ENCODE measurements around the gene LRRC49. TPM values are rescaled to one million over a fixed set of nuclear protein-coding genes. Genes with fewer than 3 reads are reported as not detected.

Gene LRRC49
- total and polyA plus RNA-seq, 4 donors, result 3.0 to 24.3 (median 7.4) TPM

DNA sequence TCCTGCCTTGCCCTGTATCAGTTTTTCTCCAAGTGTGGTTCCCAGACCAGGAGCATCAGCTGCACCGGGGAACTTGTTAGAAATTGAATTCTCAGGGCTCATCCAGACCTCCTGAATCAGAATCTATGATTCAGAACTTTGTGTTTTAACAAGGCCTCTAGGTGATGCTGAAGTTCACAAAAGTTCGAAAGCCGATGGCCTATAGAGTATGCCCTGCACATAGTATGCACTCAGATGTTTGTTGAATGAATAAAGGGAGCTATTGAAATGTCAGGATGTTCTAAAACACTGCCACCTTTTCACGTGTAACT lies 38.0 kb upstream of the LRRC49 start:
- Histone ChIP-seq H3K36me3 (ENCODE audit: control insufficient read depth in 4 of 4, insufficient read depth in 4 of 4, low read length in 4 of 4) (peaks cover 0 to 14% (median 5%) of the 10 kb centered on the region in 4 donors), H3K4me1 (ENCODE audit: control insufficient read depth in 5 of 5, insufficient read depth in 5 of 5, low read length in 5 of 5) (peaks cover 5 to 41% (median 17%) of the 10 kb centered on the region in 5 donors), H3K27ac (ENCODE audit: low read depth in 1 of 2, low read length in 1 of 2) (peak overlapping the region; percentile 92 to 95), H3K9ac (ENCODE audit: insufficient read depth in 1 of 2, low read length in 2 of 2) (peak overlapping the region; percentile 20 to 81), H3K27me3 (ENCODE audit: control insufficient read depth in 3 of 3, insufficient read depth in 3 of 3, low read length in 2 of 3) (peaks cover 0 to 3% (median 2%) of the 10 kb centered on the region in 3 donors), H3K9me3 (ENCODE audit: control insufficient read depth in 4 of 4, insufficient read depth in 3 of 4, low read length in 3 of 4) (peaks cover 0 to 2% (median 0%) of the 10 kb centered on the region in 4 donors), H3K4me3 (peak overlapping the region; percentile 77)
- WGBS, 2 donors, result 54 to 55% methylated on average over 4 of the region's 4 CpGs
- DNase-seq (peak in 1 of 3 donors; percentile 71), ATAC-seq (ENCODE audit: insufficient read depth, low FRiP score) (no peak)
- TF ChIP-seq, protein P1, sequence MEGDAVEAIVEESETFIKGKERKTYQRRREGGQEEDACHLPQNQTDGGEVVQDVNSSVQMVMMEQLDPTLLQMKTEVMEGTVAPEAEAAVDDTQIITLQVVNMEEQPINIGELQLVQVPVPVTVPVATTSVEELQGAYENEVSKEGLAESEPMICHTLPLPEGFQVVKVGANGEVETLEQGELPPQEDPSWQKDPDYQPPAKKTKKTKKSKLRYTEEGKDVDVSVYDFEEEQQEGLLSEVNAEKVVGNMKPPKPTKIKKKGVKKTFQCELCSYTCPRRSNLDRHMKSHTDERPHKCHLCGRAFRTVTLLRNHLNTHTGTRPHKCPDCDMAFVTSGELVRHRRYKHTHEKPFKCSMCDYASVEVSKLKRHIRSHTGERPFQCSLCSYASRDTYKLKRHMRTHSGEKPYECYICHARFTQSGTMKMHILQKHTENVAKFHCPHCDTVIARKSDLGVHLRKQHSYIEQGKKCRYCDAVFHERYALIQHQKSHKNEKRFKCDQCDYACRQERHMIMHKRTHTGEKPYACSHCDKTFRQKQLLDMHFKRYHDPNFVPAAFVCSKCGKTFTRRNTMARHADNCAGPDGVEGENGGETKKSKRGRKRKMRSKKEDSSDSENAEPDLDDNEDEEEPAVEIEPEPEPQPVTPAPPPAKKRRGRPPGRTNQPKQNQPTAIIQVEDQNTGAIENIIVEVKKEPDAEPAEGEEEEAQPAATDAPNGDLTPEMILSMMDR (IDR thresholded peaks at IDR 0.05; ENCODE audit: control extremely low read depth, extremely low read depth), result no peak

DNA sequence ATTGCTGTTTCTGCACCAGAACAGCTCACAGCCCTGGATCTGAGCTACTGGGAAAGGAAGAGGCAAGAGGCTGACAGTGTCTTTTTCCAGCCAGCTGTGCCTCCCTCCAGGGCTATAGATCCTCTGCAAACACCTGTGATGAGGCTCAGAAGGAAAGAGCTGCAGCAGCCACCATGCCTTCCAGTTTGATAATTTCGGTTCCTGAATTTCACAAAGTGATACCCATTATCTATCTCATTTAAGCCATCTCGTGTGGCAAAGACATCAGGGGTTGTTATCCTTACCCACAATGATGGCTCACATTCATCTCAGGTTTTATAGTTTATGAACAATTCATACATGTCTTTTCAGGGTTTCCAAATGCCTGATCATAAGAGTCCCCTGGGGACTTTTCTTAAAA lies 36.9 kb upstream of the LRRC49 start:
- DNase-seq (no peak), ATAC-seq (ENCODE audit: insufficient read depth, low FRiP score) (no peak)
- no peak overlapping the region for H3K4me3 ChIP-seq
- peak overlapping the region in 1 of 2 donors; percentile 57 for H3K27ac ChIP-seq (ENCODE audit: low read depth in 1 of 2, low read length in 1 of 2)
- H3K36me3 ChIP-seq (ENCODE audit: control insufficient read depth in 4 of 4, insufficient read depth in 4 of 4, low read length in 4 of 4), result peaks cover 0 to 7% (median 3%) of the 10 kb centered on the region in 4 donors
- WGBS, 2 donors, result 76 to 83% methylated on average over 2 of the region's 2 CpGs
- H3K9me3 ChIP-seq (ENCODE audit: control insufficient read depth in 4 of 4, insufficient read depth in 3 of 4, low read length in 3 of 4), result peaks cover 0 to 2% (median 0%) of the 10 kb centered on the region in 4 donors
- no peak overlapping the region for H3K9ac ChIP-seq (ENCODE audit: insufficient read depth in 1 of 2, low read length in 2 of 2)
- H3K4me1 ChIP-seq (ENCODE audit: control insufficient read depth in 5 of 5, insufficient read depth in 5 of 5, low read length in 5 of 5), result peaks cover 5 to 41% (median 17%) of the 10 kb centered on the region in 5 donors
- H3K27me3 ChIP-seq (ENCODE audit: control insufficient read depth in 3 of 3, insufficient read depth in 3 of 3, low read length in 2 of 3), result peaks cover 0 to 3% (median 2%) of the 10 kb centered on the region in 3 donors
- TF ChIP-seq, protein P1 (IDR thresholded peaks at IDR 0.05; ENCODE audit: control extremely low read depth, extremely low read depth), result no peak

DNA sequence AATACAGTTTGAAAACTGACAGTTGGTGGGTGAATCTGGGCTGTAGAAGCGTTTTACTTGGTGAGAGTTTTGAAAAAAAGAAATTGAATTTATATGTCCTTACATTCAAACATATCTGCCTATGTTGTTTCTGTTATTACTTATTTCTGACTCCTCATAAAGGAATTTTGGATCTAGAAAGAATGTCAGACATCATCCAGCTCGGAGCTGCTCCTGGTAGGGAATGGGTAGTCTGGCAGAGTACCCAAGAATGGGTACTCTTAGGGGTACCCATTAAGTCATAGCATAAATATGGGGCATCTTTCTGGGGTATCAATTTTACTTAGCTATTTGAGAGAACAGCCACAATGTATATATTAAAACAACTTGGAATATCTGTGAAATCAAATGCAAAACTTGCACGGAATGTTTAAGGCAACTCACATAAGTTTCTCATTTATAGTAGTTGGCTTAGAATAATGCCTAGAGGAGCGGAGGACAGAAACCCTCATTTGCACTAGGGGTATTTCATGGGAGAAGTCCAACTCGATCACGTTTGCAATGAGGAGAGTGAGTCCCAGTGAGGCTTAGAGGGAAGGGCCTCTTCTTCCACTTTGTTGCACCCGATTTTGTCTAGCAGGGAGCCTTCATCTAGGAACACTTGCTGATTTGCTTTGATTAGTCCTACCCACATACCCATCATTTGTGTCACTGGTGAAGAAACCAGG lies 36.3 kb upstream of the LRRC49 start:
- Histone ChIP-seq H3K9ac (ENCODE audit: insufficient read depth in 1 of 2, low read length in 2 of 2) (peak overlapping the region in 1 of 2 donors; percentile 67), H3K27me3 (ENCODE audit: control insufficient read depth in 3 of 3, insufficient read depth in 3 of 3, low read length in 2 of 3) (peaks cover 0 to 3% (median 2%) of the 10 kb centered on the region in 3 donors), H3K4me3 (no peak overlapping the region), H3K27ac (ENCODE audit: low read depth in 1 of 2, low read length in 1 of 2) (peak overlapping the region; percentile 5 to 82), H3K36me3 (ENCODE audit: control insufficient read depth in 4 of 4, insufficient read depth in 4 of 4, low read length in 4 of 4) (peaks cover 0 to 5% (median 2%) of the 10 kb centered on the region in 4 donors), H3K9me3 (ENCODE audit: control insufficient read depth in 4 of 4, insufficient read depth in 3 of 4, low read length in 3 of 4) (peaks cover 0 to 2% (median 0%) of the 10 kb centered on the region in 4 donors), H3K4me1 (ENCODE audit: control insufficient read depth in 5 of 5, insufficient read depth in 5 of 5, low read length in 5 of 5) (peaks cover 5 to 41% (median 17%) of the 10 kb centered on the region in 5 donors)
- DNase-seq (peak in 1 of 3 donors; percentile 12), ATAC-seq (ENCODE audit: insufficient read depth, low FRiP score) (no peak)
- 67 to 78% methylated on average over 7 of the region's 7 CpGs for WGBS, 2 donors
- TF ChIP-seq, protein P1 (IDR thresholded peaks at IDR 0.05; ENCODE audit: control extremely low read depth, extremely low read depth), result no peak

Measured in lung (tissue), 12 donors.